GM08714 (cell line): ENCODE data around the gene MFSD2A.
"Not testable (repeated sequence)": the region's sequence is repeated elsewhere in the genome, so short reads cannot be mapped to it uniquely, and the experiment has no call there.

Experiments
- H3K4me3 ChIP-seq: fragments of 200-500 bp; sonication (Bioruptor generic); 2 replicates; pipeline ENCODE4 v1.5.1; 2014; ENCODE audit warnings: mild to moderate bottlenecking, low read length, inconsistent platforms
- ZNF274 ChIP-seq: IDR thresholded peaks from 2 replicates; pipeline ENCODE4 v1.6.1; 2012; ENCODE audit warnings: mild to moderate bottlenecking, low read depth, low read length

The MFSD2A gene

DNA sequence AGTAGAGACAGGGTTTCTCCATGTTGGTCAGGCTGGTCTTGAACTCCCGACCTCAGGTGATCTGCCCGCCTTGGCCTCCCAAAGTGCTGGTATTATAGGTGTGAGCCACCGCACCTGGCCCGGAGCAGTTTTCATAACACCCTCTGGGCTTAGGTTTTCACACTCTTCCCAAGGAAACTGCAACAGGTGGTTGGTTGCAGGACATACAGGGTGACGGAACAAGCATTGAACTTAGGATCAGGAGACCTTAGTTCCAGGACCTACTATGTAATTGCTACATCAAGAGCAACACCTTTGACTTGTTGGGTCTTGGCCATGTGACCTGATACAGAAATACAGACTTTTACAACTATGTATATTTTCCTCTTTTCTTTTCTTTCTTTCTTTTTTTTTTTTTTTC lies 37.9 kb downstream of the MFSD2A start:
- no peak overlapping the region for H3K4me3 ChIP-seq
- no peak for TF ChIP-seq ZNF274

DNA sequence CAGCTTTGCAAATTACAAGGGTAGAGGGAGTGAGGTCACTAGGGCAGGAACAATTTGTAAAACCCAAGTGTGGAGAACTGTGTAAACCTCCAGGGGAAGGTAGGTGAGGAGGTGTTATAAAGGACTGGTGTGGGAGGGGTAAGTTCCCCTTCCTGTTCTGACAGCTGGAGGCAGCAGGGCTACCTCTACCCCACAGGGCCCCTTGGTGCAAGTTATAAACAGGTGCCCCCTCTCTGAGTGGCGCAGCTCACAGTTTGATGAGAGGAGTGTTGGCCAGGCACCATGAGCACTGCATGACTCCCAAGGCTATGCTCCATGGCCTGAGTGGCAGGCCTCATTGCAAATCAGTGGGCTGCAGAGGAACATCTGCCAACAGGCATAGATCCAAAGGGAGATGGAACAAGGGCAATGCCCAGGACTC lies 41.0 kb downstream of the MFSD2A start:
- TF ChIP-seq ZNF274 = no peak
- no peak overlapping the region for H3K4me3 ChIP-seq

DNA sequence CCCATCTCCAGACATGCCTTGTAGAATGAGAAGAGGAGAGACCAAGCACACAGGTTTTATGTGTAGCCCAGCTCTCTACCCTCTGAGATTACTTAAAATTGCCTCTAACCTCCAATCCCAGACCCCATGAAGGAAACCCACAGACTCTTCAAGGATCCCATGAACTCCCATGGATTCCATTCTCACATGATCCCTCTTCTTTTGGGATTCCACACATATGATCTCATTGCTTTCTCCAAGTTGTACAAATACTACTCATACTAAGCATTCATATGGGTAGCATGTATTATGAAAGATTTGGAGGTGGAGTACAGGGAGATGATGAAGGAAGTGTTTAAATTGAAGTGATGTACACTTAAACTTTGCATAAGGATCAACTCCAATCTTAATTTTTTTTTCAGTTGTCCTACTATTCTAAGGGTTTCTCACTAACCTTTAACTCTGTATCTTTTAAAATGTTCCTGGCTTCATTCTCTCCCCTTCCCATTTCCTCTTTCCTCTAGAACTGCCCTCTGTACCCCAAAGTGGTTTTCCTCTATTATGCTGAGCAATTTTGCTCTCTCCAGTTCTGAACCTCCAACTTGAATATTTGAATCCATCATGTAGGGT lies 41.6 kb downstream of the MFSD2A start:
- TF ChIP-seq ZNF274 = no peak
- H3K4me3 ChIP-seq = no peak overlapping the region

DNA sequence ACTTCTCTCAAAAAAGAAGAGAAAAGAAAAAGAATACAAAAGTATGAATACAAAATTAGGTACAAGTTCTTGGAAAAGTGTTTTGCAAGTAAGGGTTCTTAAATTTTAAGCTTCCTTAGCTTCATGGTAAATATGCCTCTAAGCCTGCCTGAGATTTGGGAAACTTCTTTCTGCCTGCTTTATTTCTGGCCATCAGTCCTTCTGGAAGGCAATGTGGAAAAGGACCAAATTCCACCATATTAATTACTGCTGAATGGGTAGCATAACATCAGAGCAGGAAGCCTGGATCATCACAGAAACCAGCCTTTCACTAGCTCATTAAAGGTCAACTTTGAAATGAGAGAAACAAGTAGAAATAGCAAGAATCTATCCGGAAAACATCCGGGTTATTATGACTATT lies 46.5 kb downstream of the MFSD2A start:
- no peak for TF ChIP-seq ZNF274
- H3K4me3 ChIP-seq = no peak overlapping the region

DNA sequence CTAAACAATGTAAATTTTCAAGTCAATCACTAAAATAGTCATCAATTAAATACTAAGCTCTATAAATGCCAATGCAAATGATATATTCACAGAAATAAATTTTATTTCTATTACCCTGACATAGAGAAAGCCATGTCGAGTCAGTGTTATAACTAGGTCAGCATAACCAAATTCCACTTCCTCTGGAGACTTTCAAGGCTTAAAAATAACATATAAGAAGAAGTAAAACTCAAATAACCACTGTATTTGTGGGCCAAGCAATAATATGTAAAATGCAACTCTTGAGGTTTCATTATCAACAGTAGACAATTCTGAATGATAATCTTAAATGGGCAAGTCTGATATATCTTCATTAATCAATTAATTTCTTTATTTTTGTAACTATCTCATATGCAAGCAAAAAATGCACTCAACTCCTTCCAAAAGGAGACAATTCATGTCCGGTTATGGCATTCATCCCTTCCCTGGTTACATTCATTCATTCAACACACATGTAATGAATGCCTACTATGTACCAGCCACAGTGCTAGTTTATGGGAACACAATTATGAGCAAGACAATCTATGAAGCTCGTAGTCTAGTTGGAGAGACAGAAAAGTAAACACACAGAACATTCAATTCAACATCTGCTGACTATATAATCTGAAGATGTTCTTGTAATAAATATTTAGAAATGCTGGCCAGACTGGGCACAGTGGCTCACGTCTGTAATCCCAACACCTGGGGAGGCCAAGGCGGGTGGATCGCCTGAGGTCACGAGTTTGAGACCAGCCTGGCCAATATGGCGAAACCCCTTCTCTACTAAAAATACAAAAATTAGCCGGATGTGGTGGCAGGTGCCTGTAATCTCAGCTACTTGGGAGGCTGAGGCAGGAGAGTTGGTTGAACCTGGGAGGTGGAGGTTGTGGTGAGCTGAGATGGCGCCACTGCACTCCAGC lies 48.5 kb downstream of the MFSD2A start:
- no peak for TF ChIP-seq ZNF274

DNA sequence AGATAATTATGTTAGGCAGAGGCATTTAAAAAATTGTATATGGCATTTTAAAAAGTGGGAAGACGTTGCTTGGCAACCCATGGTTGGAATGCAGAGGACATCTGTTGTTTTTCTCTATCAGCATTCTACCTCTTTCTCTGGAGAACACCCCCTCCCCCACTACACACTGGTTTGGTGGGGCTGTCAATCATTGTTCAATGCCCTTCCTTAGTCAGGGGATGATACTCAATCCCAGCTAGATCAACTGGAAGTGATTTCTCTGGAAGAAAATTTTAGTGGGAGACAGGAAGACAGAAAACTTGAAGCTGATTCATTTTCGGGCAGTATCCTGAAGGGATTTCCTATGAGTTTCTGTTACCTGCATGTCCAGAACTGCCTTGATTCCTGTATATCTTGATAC lies 49.9 kb downstream of the MFSD2A start:
- no peak for TF ChIP-seq ZNF274
- no peak overlapping the region for H3K4me3 ChIP-seq

More for the DNA sequence above, 48.5 kb downstream of the MFSD2A start:
- no peak overlapping the region for H3K4me3 ChIP-seq

DNA sequence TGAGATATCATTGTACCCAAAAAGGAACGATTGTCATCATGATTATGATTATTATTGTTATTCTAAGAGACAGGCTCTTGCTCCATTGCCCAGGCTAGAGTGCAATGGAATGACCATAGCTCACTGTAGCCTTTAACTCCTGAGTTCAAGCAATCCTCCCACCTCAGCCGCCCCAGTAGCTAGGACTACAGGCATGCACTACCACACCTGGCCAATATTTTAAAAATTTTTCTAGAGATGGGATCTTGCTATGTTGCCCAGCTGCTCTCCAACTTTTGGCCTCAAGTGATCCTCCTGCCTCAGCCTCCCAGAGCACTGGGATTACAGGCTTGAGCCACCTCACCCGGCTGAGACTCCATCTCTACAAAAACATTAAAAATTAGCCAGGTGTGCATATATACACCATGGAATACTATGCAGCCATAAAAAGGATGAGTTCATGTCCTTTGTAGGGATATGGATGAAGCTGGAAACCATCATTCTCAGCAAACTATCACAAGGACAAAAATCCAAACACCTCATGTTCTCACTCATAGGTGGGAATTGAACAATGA lies 52.6 kb downstream of the MFSD2A start:
- H3K4me3 ChIP-seq = not testable (repeated sequence)

DNA sequence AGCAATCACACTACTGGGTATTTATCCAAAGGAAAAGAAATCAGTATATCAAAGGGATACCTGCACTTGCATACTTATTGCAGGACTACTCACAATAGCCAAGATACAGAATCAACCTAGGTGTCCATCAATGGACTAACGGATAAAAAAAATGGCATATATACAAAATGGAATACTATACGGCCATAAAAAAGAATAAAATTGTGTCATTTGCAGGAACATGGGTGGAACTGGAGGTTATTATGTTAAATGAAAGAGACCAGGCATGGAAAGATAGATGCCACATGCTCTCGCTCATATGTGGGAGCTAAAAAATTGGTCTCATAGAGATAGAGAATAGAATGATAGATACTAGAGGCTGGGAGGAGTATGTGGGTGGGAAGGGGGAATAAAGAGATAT lies 56.3 kb downstream of the MFSD2A start:
- no peak for TF ChIP-seq ZNF274
- H3K4me3 ChIP-seq = no peak overlapping the region

DNA sequence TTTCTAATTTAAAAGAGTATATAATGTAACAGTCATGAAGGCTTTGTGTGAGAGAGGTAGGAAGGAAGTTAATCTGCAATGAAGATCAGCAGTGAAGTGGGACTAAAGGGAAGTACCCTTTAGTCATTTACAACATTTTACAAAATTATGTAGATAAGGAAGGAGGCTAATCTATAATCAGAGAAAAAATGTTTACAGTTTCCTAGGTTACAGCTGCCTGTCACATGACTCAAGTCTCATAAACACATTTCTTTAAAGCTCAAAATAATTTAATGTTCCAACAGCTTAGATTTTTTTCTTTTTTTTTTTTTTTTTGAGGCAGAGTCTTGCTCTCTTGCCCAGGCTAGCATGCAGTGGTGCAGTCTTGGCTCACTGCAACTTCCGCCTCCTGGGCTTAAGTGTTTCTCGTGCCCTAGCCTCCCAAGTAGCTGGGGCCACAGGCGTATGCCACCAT lies 59.3 kb downstream of the MFSD2A start:
- TF ChIP-seq ZNF274 = no peak
- H3K4me3 ChIP-seq = no peak overlapping the region

DNA sequence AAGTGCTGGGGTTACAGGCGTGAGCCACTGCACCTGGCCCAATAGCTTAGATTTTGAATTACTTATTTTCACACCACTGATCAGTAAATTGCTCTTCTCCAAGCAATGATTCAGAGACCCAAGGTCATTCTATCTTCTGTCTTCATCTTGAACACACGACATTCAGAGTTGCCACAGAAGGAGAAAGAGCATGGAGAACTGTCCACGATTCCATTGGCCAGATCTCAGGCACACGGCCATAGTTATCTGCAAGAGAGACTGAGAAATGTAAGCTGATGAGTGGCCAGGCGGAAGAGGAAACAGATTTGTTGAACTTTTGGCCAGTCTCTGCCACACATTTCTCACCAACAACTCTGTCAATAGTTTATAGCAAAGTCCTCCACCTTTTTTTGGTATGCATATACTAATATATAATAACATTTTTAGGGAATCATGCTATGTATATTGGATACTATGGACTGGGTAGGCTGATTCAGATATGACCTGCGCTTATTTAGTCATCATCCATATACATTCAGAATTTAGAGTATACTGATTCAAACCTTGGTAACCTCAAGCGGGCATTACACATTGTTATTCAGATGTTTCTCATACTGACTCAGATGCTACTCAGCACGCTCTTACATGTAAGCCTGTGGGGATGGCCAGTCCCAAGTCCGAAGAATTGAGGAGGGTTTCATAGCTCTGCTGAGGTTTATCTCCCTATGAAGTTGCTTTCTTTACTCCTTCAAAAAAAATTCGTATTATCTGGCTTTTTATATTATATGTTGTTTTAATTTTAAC lies 60.1 kb downstream of the MFSD2A start:
- no peak overlapping the region for H3K4me3 ChIP-seq
- no peak for TF ChIP-seq ZNF274

DNA sequence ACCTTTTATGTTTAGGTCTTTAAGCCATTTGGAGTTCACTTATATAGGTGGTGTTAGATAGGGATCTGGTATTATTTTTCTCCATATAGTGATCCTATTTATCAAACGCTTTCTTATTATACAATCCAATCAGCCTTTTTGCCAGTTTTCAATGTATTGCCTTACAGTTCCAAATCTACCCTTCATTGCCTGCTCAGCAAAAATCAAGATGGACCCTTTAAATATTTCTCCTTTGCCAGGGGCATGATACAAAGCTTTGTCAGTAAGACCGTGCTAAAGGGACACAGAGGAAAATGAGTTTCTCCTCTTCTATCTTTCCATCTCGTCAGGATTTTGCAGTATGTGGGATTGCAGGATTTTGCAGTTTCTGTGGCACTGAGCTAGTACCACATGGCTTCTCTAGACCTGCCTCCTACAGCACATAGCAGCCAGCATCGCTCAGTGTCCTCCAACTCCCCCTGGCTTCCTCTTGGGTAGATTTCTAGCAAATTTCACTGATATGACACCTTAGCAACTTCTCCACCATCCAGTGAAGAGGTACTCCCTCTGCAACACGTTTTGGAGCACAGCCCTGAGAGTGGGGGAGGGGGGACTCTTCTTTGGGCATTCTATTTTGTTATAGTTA lies 63.1 kb downstream of the MFSD2A start:
- no peak for TF ChIP-seq ZNF274
- no peak overlapping the region for H3K4me3 ChIP-seq
